Epithelial cell of prostate (primary cell): Measurements from ENCODE around the gene ACSS2.

Experiments
- DNase-seq: peaks from one replicate; pipeline ENCODE4 v3.0.0-alpha.2; 2011; ENCODE audit warnings: low read depth, low spot score
- H3K27ac ChIP-seq: fragments of 450-650 bp; 2 replicates; pipeline ENCODE4 v1.5.1; 2017; ENCODE audit warnings: mild to moderate bottlenecking

Gene ACSS2

DNA sequence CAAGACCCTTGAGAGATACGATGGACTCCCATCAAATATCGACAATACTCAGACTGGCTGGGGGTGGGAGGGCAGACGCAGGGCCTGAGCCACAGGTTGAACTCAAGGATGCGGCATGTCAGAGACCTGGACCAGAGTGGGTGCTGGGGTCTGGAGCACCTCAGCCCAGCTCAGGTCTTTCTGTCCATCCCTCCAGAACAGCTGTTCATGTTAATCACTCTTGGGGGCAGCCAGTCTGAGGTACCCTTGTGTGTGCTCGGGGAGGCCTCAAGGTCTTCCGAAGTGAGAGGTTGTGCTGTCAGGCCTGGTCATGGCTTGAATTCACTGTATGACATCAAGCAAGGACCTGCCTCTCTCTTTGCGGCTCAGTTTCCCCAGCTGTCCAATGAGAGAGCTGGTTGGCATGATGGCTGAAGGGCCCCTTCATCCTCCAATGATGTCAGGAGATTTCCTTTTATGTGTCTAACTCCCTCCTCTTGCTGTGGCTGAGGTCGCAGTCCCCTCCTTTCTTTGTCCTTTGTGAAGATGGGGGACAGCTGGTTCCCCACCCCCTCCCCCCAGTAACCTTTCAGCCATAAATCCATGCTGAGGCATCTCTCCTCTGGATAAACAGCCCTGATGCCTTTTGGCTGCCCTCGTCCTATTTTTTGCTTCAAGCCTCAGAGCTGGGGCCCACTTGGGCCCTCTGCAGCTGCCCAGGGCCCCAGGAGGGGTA lies 94.6 kb downstream of the ACSS2 start:
- DNase-seq = no peak
- H3K27ac ChIP-seq = no peak overlapping the region

DNA sequence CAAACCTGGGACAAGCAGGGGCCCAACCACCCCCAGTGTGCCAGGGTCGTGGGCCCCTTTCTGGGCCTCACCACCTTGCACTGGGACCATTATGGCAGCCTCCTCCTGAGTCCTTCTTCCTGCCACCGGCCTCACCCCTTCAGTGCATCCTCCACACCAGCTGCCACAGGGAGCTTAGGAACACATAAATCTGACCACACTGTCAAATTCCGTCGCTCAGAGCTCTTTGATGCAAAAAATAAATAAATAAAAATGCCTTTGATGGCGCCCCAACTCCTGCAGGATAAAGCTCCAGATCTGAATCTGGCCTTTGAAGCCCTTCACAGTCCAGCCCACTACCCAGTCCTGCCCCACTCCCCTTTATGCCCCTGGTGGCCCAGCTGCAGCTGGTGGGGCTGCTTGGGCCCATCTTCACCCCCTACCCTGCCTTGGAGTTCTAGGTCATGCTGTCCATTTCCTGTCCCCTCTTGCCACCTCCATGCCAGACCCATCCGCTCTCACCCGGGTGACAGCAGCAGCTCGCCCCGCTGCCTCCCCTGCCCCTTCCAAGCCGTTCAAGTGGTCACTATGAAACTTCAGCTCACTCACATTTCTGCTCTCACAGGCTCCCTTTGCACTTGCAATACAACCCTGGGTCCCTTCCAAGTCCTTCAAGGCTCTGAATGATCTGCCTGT lies 95.3 kb downstream of the ACSS2 start:
- no peak for DNase-seq

GRCh38 chr20:34974246-34974645 lies 97.8 kb downstream of the ACSS2 start:
- DNase-seq = no peak
- H3K27ac ChIP-seq = no peak overlapping the region

More for the DNA sequence above, 95.3 kb downstream of the ACSS2 start:
- no peak overlapping the region for H3K27ac ChIP-seq

- no peak for DNase-seq
- H3K27ac ChIP-seq = no peak overlapping the region
Measured at GRCh38 chr20:34976286-34976685, 99.9 kb downstream of the ACSS2 start.
